ENCODE data around the gene RXRA. TPM values are rescaled to one million over a fixed set of nuclear protein-coding genes. Genes with fewer than 3 reads are reported as not detected.

Gene RXRA
- total and polyA plus RNA-seq, 2 of the 13 experiments (the other 11 are each of a cell fraction or from before 2014, with no cell fraction given): 18.9 to 29.2 TPM

DNA sequence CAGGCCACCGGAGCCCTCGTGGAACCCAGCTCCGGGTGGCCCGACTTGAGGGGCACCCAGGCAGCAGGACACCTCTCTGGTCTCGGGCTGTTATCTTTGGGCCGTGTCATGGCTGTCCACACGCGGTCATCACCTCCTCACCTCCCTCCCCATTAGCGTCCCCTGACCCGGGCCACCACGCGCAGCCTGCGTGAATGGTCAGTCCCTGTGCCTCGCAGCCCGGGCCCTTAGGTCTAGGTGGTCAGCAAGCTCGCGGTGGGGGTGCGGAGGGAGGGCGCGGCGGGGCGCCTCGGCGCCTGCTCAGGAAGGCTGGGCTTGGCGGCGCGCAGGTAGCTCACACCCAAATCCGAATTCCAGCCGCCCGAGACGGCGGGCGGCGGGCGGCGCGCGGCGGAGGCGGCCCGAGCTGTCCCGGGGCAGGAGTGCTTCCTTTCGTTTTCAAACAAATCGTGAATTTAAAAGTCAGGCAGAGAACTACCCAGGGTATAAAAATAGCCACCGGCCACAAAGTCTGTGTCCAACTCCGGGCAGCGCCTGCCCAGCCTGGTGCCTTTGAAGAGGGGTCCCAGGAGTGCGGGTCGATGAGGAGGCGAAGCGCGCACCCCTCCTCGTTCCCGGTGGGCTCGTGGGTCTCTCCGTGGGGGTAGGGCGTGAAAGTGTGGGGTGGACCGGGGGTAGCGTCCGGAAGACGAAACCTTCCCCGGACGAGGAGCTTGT is 1.0 kb upstream of the RXRA start:
- no peak for ATAC-seq
- intact Hi-C loops (cut with micrococcal nuclease; ENCODE audit: unreplicated experiment) (loop anchor here (5.0 to 10.0 kb wide), 2 partner anchors 42 to 150 kb away; no protein-coding TSS in a partner anchor), in situ Hi-C loops (cut with HindIII; ENCODE audit: extremely low pct_ligation_motif_present, low pct_unique_long_range_greater_than_20kb) (loop anchor here (10.0 kb wide), 1 partner anchor 160 kb away; the partner anchor contains the start of gene RNU6ATAC)
- H3K36me3 ChIP-seq (replicated peaks in 1 of 2; ENCODE audit: control insufficient read depth in 1 of 2, insufficient read depth in 2 of 2, low read length in 2 of 2): no peaks in the 10 kb centered on the region
- DNase-seq (ENCODE audit: low spot score): no peak
- H3K4me1 ChIP-seq (ENCODE audit: insufficient read depth, low read length): peaks cover 77% of the 10 kb centered on the region
- no peaks in the 10 kb centered on the region for H4K20me1 ChIP-seq (ENCODE audit: insufficient read depth, low read length)
- H2AFZ ChIP-seq (ENCODE audit: low read length): no peak overlapping the region
- WGBS (ENCODE audit: low lambda C conversion rate): 5% methylated on average over 7 of the region's 63 CpGs
- H3K4me2 ChIP-seq (ENCODE audit: low read depth, low read length): peak overlapping the region; percentile 97
- peaks cover 33% of the 10 kb centered on the region for H3K79me2 ChIP-seq (ENCODE audit: insufficient read depth, low read length)
- POLR2A ChIA-PET: no interaction called here
- peaks cover 0 to 2% of the 10 kb centered on the region in 2 experiments; a peak in 2 of 5 replicates for H3K27me3 ChIP-seq (ENCODE audit: control insufficient read depth in 1 of 2, insufficient read depth in 2 of 2, low read length in 2 of 2)
- no peaks in the 10 kb centered on the region for H3K9me3 ChIP-seq (ENCODE audit: low read length)
- H3K27ac ChIP-seq (ENCODE audit: extremely low read length, insufficient read depth, low read length): peak overlapping the region; percentile 68
- CTCF ChIA-PET (ENCODE audit: low intra/inter-chr PET ratio, low total read pairs): no interaction called here
- H3K9ac ChIP-seq (ENCODE audit: insufficient read depth, low read depth, low read length): peak overlapping the region; percentile 83
- FAIRE-seq: no peak
- peak overlapping the region; percentile 67 to 83 (median 73) for H3K4me3 ChIP-seq (replicated peaks in 1 of 3; ENCODE audit: insufficient read depth in 1 of 3, low read depth in 2 of 3, low read length in 3 of 3)
- TSS peak; percentile 85 for BruUV-seq (replicated peaks)
- TF ChIP-seq CHCHD3 (CRISPR knock-in tag; IDR thresholded peaks at IDR 0.05) (0 out of 2 replicates have a peak, but pooled peaks have one; percentile 25), ZNF264 (CRISPR knock-in tag; IDR thresholded peaks at IDR 0.05) (no peak), NR1H2 (CRISPR knock-in tag; IDR thresholded peaks at IDR 0.05; ENCODE audit: borderline replicate concordance, low read depth) (no peak), MXI1 (IDR thresholded peaks at IDR 0.05; ENCODE audit: borderline replicate concordance, low read depth, low read length) (0 out of 3 replicates have a peak, but pooled peaks have one; percentile 19), ZNF441 (CRISPR knock-in tag; IDR thresholded peaks at IDR 0.05; ENCODE audit: borderline replicate concordance) (no peak), NR3C1 (CRISPR knock-in tag; IDR thresholded peaks at IDR 0.05) (no peak), CBX2 (IDR thresholded peaks at IDR 0.05; ENCODE audit: low read depth, low read length) (no peak), CBX2 (CRISPR knock-in tag; IDR thresholded peaks at IDR 0.05; ENCODE audit: low read depth) (no peak), EP300 (IDR thresholded peaks at IDR 0.05; ENCODE audit: low read depth in 2 of 2, low read length in 2 of 2) (no peak), EP300 (CRISPR knock-in tag; IDR thresholded peaks at IDR 0.05; ENCODE audit: borderline replicate concordance) (no peak), ATF7 (IDR thresholded peaks at IDR 0.05) (no peak), ATF7 (CRISPR knock-in tag; IDR thresholded peaks at IDR 0.05) (0 out of 2 replicates have a peak, but pooled peaks have one; percentile 20), CBX1 (IDR thresholded peaks at IDR 0.05; ENCODE audit: low read depth) (no peak)
- TF ChIP-seq, protein P1, sequence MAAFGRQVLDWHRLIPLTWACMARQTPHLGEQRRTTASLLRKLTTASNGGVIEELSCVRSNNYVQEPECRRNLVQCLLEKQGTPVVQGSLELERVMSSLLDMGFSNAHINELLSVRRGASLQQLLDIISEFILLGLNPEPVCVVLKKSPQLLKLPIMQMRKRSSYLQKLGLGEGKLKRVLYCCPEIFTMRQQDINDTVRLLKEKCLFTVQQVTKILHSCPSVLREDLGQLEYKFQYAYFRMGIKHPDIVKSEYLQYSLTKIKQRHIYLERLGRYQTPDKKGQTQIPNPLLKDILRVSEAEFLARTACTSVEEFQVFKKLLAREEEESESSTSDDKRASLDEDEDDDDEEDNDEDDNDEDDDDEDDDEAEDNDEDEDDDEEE (CRISPR knock-in tag; IDR thresholded peaks at IDR 0.05): peak; percentile 58; the same call in 1 of the 2 replicates
- TF ChIP-seq, protein P2, sequence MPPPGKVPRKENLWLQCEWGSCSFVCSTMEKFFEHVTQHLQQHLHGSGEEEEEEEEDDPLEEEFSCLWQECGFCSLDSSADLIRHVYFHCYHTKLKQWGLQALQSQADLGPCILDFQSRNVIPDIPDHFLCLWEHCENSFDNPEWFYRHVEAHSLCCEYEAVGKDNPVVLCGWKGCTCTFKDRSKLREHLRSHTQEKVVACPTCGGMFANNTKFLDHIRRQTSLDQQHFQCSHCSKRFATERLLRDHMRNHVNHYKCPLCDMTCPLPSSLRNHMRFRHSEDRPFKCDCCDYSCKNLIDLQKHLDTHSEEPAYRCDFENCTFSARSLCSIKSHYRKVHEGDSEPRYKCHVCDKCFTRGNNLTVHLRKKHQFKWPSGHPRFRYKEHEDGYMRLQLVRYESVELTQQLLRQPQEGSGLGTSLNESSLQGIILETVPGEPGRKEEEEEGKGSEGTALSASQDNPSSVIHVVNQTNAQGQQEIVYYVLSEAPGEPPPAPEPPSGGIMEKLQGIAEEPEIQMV (CRISPR knock-in tag; IDR thresholded peaks at IDR 0.05; ENCODE audit: low read depth): no peak
- TF ChIP-seq, protein P3, sequence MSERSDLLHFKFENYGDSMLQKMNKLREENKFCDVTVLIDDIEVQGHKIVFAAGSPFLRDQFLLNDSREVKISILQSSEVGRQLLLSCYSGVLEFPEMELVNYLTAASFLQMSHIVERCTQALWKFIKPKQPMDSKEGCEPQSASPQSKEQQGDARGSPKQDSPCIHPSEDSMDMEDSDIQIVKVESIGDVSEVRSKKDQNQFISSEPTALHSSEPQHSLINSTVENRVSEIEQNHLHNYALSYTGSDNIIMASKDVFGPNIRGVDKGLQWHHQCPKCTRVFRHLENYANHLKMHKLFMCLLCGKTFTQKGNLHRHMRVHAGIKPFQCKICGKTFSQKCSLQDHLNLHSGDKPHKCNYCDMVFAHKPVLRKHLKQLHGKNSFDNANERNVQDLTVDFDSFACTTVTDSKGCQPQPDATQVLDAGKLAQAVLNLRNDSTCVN (CRISPR knock-in tag; IDR thresholded peaks at IDR 0.05; ENCODE audit: borderline replicate concordance): no peak
- TF ChIP-seq, protein P4, sequence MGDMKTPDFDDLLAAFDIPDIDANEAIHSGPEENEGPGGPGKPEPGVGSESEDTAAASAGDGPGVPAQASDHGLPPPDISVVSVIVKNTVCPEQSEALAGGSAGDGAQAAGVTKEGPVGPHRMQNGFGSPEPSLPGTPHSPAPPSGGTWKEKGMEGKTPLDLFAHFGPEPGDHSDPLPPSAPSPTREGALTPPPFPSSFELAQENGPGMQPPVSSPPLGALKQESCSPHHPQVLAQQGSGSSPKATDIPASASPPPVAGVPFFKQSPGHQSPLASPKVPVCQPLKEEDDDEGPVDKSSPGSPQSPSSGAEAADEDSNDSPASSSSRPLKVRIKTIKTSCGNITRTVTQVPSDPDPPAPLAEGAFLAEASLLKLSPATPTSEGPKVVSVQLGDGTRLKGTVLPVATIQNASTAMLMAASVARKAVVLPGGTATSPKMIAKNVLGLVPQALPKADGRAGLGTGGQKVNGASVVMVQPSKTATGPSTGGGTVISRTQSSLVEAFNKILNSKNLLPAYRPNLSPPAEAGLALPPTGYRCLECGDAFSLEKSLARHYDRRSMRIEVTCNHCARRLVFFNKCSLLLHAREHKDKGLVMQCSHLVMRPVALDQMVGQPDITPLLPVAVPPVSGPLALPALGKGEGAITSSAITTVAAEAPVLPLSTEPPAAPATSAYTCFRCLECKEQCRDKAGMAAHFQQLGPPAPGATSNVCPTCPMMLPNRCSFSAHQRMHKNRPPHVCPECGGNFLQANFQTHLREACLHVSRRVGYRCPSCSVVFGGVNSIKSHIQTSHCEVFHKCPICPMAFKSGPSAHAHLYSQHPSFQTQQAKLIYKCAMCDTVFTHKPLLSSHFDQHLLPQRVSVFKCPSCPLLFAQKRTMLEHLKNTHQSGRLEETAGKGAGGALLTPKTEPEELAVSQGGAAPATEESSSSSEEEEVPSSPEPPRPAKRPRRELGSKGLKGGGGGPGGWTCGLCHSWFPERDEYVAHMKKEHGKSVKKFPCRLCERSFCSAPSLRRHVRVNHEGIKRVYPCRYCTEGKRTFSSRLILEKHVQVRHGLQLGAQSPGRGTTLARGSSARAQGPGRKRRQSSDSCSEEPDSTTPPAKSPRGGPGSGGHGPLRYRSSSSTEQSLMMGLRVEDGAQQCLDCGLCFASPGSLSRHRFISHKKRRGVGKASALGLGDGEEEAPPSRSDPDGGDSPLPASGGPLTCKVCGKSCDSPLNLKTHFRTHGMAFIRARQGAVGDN (CRISPR knock-in tag; IDR thresholded peaks at IDR 0.05): peak; percentile 83
